ENCODE data around the gene STIM1. TPM values are rescaled to one million over a fixed set of nuclear protein-coding genes. Genes with fewer than 3 reads are reported as not detected.
A peak's percentile ranks its signal among the peaks of the same experiment; 100 is the strongest.

Gene STIM1
- total RNA-seq, 4 donors from 2014 or later: 36.3 to 158 (median 46.1) TPM

GRCh38 chr11:3934658-3935057, 79.2 kb downstream of the STIM1 start:
- Histone ChIP-seq H3K36me3 (no peaks in the 10 kb centered on the region), H3K9me3 (no peaks in the 10 kb centered on the region), H3K27me3 (no peaks in the 10 kb centered on the region), H3K4me3 (no peak overlapping the region), H3K4me1 (peaks cover 0 to 4% (median 0%) of the 10 kb centered on the region in 4 donors), H3K27ac (no peak overlapping the region)
- no peak for TF ChIP-seq POLR2A (IDR thresholded peaks at IDR 0.05)
- no peak for TF ChIP-seq CTCF (IDR thresholded peaks at IDR 0.05)
- no peak for DNase-seq

- no peak for DNase-seq
- Histone ChIP-seq H3K36me3 (no peaks in the 10 kb centered on the region), H3K4me3 (no peak overlapping the region), H3K9me3 (no peaks in the 10 kb centered on the region), H3K4me1 (no peaks in the 10 kb centered on the region), H3K27ac (no peak overlapping the region), H3K27me3 (no peaks in the 10 kb centered on the region)
- no peak for TF ChIP-seq POLR2A (IDR thresholded peaks at IDR 0.05)
- TF ChIP-seq CTCF (IDR thresholded peaks at IDR 0.05): no peak
Observed at GRCh38 chr11:3936517-3936916, 81.1 kb downstream of the STIM1 start.

GRCh38 chr11:3939211-3939610, 83.7 kb downstream of the STIM1 start:
- H3K4me1 ChIP-seq: peaks cover 0 to 18% (median 5%) of the 10 kb centered on the region in 4 donors
- H3K9me3 ChIP-seq: no peaks in the 10 kb centered on the region
- no peak for DNase-seq
- TF ChIP-seq CTCF (IDR thresholded peaks at IDR 0.05) (no peak), POLR2A (IDR thresholded peaks at IDR 0.05) (no peak)
- no peaks in the 10 kb centered on the region for H3K36me3 ChIP-seq
- H3K27me3 ChIP-seq: no peaks in the 10 kb centered on the region
- no peak overlapping the region for H3K4me3 ChIP-seq
- no peak overlapping the region for H3K27ac ChIP-seq

- no peak overlapping the region for H3K27ac ChIP-seq
Observed at GRCh38 chr11:3939651-3940190, 84.3 kb downstream of the STIM1 start.

GRCh38 chr11:3942160-3942955, 86.9 kb downstream of the STIM1 start:
- DNase-seq: no peak
- Histone ChIP-seq H3K4me1 (peaks cover 0 to 35% (median 15%) of the 10 kb centered on the region in 4 donors), H3K27ac (peak overlapping the region; percentile 15 to 53 (median 36)), H3K4me3 (no peak overlapping the region), H3K36me3 (no peaks in the 10 kb centered on the region), H3K9me3 (no peaks in the 10 kb centered on the region), H3K27me3 (no peaks in the 10 kb centered on the region)
- TF ChIP-seq CTCF (IDR thresholded peaks at IDR 0.05) (peak in 2 of 6 experiments; percentile 12 to 17), POLR2A (IDR thresholded peaks at IDR 0.05) (no peak)

More at GRCh38 chr11:3939651-3940190, 84.3 kb downstream of the STIM1 start:
- H3K4me3 ChIP-seq: no peak overlapping the region
- H3K27me3 ChIP-seq: no peaks in the 10 kb centered on the region
- H3K4me1 ChIP-seq: peaks cover 0 to 18% (median 5%) of the 10 kb centered on the region in 4 donors
- TF ChIP-seq CTCF (IDR thresholded peaks at IDR 0.05) (no peak), POLR2A (IDR thresholded peaks at IDR 0.05) (no peak)
- no peaks in the 10 kb centered on the region for H3K36me3 ChIP-seq
- no peaks in the 10 kb centered on the region for H3K9me3 ChIP-seq
- DNase-seq: no peak

Data from Peyer's patch (tissue), 4 donors.